NOMO-1 treated with DMSO at 0.1 percent for 48 hours (cell line): Measurements from ENCODE around the gene RFX1.
"Not testable (repeated sequence)": the region's sequence is repeated elsewhere in the genome, so short reads cannot be mapped to it uniquely, and the experiment has no call there.

Source experiments
- DNase-seq: peaks from one replicate; lab custom pipeline; 2025; ENCODE audit not compliant: unreplicated experiment; lab: John Stamatoyannopoulos, UW

RFX1 gene

DNA sequence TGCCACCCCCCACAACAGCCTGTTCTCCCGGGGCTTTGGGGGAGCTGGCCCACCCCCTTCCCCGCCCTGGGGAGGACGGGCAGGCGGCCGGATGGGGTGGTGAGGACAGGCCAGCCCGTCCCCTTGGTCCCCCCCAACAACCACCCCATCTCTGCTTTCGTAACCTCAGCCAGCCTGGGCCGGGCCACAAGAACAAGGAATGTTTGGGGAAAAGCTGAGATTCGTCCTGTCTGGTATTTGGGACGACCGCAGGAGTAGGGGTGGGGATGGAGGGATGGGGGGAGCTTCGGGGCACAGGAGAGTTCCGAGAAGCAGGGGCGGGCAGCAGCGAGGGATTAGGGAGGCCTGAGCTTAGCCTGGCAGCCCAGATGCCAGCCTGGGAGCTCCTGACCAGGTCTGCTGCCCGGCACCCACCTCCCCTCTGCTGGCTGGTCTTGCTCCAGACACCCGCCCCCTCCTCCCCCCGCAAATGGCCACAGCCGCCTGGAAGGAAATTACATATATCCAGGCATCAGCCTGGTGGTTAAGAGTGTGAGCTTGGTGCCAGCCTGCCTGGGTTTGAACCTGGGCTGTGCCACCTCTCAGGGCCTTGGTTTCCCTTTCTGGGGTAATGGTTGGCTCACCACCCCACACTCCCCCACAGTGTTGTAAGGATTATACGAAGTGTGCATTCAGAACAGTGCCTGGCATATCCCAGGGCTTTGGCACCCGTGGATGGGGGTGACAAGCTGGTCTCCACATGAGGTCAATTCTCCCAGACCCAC lies 67.6 kb downstream of the RFX1 start, which contains the start of gene PODNL1:
TSS of gene PODNL1 (minus strand) at position 117 of the 764 bp plus-strand sequence. CDS start 236 bp downstream, outside the sequence.
- DNase-seq = no peak

DNA sequence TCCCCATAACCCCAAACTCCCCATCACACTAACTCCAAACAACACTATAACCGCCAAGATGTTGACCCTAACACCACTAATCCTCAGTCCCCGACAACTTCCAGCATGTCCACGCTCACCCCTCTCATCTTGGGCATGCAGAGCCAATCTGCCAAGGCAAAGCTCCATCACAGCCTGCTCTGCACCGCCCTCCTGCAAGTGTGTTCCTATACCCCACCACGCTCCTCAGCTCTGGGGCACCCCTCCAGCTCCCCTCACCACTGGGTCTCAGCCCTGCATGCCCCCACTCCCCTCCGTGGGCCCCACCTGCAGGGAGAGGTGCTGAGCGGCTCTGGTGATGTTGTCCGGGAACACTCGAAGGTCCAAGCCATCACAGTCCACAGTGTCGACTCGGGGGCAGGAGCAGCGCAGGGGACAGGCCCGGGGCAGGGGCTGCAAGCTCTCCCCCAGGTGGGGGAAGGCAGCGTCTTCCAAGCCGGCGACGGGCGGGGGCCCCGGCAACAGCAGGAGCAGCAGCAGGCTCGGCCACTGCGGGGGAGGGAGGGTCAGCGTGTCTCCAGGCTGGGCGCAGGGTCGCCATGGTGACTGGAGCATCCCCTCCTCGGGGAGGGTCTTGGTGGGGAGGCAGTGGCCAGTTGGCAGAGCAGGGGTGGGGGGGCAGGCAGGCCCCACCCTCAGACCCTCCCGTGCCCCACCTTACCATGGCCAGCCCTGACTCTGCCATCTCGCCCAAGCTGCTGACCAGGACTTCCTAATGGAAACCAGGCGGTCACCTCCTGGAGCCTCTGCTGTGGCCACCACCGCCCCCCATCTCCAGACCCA lies 68.4 kb downstream of the RFX1 start:
- no peak for DNase-seq

DNA sequence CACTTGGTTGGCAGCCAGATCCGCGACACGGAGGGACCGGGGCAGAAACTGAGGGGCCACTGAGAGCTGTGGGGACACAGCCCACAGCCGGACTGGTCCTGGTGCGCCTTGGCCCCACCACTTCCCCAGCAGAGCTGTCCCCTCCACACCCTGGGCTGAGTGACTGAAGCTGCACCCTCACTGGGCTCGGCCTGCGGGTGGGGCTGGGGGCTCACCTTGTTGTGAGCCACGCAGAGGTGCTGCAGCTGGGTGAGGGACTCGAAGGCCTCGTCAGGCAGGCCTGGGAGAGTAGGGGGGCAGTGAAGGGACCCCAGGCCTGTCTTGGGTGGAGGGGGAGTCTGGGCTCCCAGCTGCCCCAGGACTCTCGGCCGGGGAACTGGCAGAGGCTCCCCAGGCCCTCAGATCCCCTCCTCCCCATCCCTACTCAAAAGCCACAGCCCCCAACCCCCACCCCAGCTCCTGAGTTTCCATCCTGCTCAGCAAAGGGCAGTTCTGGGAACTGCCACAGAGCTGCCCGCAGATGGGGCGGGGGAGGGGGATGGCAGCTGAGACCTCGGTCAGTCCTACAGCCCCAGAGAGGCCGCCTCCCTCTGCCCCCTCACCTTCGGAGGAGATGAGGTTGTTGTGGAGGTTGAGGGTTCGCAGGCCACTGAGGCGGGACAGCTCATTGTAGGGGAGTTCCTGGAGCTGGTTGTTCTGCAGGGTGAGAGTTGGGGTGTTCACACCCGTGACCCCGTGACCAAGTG lies 70.2 kb downstream of the RFX1 start:
- DNase-seq = no peak

DNA sequence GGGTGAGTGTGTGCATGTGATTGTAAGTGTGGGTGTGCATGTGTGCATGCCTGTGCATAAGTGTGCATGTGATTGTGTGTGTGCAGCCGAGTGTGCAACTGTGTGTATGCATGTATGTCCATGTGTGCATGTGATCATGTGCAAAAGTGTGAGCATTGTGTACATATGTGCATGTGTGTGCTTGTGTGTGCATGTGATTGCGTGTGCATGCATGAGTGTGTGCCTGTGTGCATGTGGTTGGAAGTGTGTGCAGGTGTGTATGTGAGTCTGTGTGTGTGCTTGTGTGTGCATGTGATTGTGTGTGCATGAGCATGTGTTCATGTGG lies 71.4 kb downstream of the RFX1 start:
- no peak for DNase-seq

DNA sequence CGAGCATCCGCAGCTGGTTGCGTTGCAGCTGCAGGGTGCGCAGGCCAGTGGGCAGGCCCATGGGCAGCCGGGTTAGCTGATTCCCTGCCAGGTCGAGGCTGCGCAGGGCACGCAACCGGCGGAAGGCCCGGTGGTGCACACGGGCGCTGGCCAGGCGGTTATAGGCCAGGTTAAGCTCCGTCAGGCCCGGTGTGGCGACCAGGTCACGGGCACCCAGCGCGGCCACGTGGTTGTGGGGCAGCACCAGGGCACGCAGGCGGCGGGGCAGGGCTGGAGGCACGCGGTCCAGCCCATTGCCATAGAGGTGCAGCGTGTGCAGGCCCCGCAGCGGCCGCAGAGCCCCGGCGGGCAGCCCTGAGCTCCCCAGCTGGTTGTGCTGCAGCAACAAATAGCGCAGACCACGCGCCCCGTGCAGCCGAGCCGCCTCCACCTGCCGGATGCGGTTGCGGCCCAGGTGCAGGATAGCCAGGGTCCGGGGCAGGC lies 73.2 kb downstream of the RFX1 start:
- DNase-seq = no peak

DNA sequence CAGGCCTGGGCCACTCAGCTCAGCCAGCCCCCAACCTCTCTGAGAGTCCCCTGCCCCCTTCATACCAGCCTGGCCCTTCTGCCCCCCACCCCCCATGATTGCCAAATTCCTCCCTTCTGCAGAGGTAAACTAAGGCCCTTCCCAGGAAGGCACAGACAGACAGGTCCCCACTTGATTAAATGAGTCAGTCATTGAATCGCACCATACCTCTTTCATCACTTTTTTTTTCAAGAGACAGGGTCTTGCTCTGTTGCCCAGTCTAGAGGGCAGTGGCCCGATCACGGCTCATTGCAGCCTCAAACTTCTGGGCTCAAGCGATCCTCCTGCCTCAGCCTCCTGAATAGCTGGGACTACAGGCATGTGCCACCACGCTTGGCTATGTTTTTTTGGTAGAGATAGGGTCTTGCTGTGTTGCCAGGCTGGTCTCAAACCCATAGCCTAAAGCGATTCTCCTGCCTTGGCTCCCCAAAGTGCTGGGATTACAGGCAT lies 73.9 kb downstream of the RFX1 start:
- no peak for DNase-seq

DNA sequence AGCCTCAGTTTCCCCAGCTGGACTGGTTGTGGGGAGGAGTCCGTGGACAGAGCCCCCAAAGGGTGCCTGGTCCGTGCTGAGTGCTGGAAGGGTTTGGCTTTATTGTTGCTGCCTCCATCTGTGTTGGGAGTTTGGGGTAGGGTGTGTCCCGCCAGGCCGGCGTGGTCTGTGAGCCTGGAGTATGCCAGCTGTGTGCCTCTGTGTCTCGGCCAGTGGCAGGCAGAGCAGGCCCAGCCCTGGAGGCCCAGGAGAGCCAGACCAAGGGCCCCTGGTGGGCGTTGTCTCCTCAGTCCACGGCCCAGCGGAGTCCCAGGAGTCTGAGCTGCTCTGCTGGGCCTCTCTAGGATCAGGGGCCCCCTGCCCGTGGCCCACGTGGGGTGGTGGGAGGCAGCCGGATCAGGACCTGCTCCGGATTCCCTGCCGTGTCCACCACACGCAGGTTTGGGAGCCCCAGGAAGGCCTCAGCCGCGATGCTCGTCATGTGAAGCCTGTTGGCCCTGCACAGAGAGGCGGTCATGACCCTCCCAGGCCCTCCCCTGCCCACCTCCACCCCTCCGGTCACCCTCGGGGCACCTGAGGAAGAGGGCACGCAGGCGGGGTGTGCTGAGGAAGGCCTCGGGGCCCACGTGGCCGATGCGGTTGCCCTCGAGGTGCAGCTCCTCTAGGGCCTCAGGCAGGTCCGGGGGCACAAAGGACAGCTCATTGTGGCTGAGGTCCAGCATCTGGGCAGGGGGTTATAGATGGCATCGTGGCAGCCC lies 74.5 kb downstream of the RFX1 start:
- no peak for DNase-seq

DNA sequence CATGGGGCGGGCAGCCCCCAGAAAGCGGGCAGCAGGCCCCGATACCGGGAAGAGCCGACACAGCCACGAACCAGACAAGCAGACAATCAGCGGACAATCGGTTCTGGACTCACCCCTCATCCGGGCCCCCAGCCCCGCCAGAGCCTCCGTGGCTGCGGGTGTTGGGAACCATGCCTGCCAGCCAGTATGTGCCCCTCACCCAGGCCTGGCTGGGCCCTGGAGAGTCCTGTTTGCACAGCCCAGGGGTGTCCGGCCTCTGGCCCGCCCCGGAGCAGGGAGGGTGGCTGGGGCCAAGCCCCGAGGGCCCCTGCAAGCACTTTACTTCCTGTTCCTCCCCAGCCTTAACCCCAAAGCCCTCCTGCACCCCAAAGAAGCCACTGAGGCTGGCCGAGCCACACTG lies 75.7 kb downstream of the RFX1 start:
- no peak for DNase-seq

DNA sequence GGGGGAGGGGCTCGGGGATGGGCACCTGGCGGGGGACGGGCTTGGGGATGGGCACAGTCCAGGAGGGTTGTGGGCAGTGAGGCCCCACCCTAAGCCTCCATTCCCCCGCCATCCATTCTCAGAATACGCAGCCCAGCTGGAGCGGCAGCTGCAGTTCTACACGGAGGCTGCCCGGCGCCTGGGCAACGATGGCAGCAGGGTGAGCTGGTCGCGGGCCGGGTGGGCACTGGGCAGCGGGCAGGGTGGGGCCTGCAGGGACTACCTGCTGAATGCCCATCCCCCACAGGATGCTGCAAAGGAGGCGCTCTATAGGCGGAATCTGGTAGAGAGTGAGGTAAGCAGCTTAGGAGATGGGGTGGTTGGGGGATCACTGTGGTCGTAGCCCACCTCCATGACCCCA lies 76.2 kb downstream of the RFX1 start:
- DNase-seq = no peak

DNA sequence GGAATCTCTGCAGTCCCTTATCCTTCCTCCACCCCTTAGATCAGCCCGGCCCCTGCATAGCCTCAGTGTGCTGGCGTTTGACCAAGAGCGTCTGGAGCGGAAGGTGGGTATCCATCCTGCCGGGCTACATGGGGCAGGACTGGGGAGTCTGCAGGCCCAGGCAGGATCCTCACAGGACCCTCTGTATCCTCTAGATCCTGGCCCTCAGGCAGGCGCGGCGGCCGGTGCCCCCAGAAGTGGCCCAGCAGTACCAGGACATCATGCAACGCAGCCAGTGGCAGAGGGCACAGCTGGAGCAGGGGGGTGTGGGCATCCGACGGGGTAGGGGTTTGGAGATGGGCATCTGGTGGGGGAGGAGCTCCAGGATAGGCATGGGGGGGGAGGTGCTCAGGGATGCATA lies 76.8 kb downstream of the RFX1 start:
- no peak for DNase-seq

DNA sequence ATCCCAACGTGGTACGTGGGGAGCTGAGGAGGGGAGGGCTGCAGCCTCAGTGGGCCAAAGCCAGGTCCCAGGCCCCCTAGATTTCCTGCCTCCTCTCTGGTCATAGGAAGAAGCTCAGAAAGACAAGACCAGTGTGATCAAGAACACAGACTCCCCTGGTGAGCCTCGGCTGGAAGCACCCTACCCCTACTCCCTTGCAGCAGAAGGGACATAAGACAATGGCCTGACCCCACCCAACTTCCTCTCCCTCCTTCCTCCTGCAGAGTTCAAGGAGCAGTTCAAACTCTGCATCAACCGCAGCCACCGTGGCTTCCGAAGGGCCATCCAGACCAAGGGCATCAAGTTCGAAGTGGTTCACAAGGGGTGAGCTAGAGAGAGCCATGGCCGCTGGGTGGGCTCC lies 79.4 kb downstream of the RFX1 start:
- no peak for DNase-seq

DNA sequence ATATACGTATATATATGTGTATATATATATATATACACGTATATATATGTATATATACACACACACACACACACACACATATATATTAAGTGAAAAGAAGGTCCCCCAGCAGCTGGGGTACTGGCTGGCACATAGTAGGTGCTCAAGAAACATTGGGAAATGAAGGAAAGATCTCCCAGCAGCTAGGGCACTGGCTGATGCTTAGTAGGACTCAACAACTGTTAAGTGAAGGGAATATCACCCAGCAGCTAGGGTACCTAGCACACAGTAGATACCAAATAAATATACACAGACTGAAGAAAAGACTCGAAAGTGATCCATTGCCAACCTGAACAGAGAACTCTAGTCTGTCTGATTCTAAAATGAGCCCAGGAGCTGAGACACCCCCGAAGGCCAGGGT lies 80.1 kb downstream of the RFX1 start:
- no peak for DNase-seq

DNA sequence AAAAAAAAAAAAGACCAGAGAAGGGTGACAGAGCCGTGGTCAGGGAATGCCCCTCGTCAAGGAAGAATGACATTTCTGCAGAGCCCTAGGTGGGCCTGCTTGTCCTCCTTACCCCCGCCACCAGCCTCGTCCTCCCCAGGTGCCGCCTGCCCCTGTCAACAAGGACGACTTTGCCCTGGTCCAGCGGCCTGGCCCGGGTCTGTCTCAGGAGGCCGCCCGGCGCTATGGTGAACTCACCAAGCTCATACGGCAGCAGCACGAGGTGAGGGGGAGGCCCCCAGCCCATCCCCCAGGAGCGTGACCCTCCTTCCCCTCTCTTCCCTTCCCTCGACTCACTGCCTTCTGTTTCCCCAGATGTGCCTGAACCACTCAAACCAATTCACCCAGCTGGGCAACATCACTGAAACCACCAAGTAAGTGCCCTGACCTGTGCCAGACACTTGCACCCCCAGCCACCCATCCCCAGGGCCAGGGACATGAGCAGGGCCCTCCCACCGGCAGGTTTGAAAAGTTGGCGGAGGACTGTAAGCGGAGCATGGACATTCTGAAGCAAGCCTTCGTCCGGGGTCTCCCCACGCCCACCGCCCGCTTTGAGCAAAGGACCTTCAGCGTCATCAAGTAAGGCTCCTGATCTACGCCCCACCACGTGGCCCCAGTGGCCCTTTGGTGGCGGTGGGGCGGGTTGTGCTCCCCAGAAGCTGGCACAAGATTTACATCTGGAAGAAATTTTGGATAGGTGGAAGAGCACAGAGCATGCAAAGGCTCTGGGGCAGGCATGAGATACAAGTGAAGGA lies 82.7 kb downstream of the RFX1 start:
- DNase-seq = no peak

DNA sequence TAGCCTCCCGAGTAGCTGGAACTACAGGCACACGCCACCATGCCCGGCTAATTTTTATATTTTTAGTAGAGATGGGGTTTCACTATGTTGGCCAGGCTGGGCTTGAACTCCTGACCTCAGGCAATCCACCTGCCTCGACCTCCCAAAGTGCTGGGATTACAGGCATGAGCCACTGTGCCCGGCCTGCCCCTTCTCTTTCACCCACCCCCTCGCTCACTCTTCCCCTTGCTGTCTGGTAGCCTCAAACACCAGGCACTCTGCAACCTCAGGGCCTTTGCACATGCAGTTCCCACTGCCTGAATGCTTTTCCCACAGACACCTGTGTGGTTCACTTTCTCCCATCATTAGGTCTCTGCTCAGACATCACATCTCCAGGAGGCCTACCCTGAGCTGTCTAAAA lies 84.0 kb downstream of the RFX1 start:
- DNase-seq = not testable (repeated sequence)

DNA sequence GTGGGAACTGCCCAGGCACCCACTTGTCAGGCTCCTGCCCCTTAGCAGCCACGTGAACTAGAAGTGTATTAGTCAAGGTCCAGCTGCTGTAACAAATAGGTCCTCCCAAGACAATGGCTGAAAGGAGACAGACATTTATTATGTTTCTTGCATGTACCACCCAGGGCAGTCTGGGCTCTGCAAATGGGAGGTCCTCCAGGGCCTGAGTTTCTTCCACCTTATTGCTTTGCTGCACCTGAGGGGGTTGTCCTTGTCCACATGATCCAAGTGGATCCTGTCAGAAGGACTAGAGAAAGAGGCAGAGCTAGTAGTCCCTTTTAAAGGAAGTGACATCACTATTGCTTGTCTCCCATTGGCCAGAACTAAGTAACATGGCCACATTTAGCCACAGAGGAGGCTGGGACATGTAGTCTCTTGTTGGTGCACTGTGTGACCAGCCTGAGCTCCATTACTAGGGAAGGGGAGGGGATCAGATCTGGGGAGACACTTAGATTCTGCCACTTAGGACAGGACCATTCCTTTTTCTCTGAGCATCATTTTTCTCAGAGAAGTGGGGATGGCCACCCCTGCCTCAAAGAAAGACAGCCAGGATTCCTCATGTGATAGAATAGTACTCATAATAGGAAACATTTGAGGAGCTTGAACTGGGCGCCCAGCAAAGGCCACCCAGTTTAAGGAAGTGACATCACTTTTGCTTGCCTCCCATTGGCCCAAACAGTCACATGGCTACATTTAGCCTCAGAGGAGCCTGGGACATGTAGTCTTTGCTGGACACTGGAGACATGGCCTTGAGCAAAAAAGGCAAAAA lies 85.0 kb downstream of the RFX1 start:
- DNase-seq = peak; percentile 37

DNA sequence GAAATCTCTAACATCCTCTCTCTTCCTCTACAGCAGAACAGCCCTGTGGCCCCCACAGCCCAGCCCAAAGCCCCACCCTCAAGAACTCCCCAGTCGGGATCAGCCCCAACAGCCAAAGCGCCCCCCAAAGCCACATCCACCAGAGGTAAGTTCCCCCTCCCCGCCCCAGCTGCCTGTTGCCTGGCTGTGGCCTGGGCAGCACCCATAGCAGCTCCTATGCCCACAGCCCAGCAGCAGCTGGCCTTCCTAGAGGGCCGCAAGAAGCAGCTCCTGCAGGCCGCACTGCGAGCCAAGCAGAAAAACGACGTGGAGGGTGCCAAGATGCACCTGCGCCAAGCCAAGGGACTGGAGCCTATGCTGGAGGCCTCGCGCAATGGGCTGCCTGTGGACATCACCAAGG lies 85.6 kb downstream of the RFX1 start:
- no peak for DNase-seq

DNA sequence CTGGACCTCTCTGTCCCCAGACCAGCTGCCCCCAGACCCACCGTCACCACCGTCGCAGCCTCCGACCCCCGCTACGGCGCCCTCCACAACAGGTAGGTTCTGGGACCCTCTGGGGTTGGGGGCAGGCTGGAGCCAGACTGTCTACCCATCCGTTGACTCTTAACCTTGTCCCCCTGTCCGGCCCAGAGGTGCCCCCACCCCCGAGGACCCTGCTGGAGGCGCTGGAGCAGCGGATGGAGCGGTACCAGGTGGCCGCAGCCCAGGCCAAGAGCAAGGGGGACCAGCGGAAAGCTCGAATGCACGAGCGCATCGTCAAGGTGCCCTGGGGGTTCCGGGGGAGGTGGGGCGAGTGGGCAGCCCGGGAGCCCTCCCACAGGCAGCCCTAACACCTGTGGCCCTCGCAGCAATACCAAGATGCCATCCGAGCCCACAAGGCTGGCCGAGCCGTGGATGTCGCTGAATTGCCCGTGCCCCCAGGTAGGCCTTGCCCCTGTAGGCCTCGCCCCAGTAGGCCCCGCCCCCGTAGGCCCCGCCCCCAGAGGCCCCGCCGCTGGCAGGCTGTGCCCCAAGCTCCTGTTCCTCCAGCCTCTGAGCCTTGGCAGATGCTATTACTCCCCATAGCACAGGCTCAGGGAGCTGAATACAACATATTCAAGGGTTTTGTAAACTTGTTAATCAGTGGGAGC lies 87.3 kb downstream of the RFX1 start:
- no peak for DNase-seq

DNA sequence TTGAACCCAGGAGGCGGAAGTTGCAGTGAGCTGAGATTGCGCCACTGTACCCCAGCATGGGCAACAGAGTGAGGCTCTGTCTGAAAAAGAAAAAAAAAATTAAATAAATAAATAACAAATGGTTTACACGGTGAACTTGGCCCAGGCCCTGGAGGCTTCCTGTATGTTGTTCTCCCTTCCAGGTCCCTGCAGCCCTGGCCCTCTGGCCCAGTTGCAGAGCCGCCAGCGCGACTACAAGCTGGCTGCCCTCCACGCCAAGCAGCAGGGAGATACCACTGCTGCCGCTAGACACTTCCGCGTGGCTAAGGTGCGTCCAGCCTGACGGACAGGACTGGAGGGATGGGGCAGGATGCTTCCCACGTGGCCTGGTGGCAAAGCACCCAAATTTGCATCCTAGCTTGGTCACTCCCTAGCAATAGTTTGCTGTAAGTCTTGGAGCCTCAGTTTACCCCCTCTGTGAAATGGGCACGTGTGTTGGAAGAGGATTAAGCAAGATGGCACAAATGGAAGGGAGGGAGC lies 88.2 kb downstream of the RFX1 start:
- DNase-seq = no peak
